Measurements from ENCODE around the gene POLR2A.

The POLR2A gene

DNA sequence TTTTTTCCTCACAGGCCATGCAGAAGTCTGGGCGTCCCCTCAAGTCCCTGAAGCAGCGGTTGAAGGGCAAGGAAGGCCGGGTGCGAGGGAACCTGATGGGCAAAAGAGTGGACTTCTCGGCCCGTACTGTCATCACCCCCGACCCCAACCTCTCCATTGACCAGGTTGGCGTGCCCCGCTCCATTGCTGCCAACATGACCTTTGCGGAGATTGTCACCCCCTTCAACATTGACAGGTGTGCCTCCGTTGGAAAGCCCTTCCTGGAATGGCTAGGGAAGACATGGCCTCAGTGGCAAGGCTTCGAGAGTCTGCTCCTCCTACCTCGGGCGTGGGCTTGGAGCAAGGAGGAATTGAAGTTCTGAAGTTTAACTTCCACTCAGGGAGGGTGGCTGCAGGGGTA lies 13.5 kb downstream of the POLR2A start:
- no peaks in the 10 kb centered on the region for H3K4me1 Mint-ChIP-seq
- no peak for DNase-seq
- peaks cover under 1% of the 10 kb centered on the region for H3K27me3 Mint-ChIP-seq (ENCODE audit: low read depth, poor library complexity)
- no peaks in the 10 kb centered on the region for H3K9me3 Mint-ChIP-seq
- H3K27ac Mint-ChIP-seq = no peak overlapping the region
- no peak overlapping the region for H3K4me3 Mint-ChIP-seq
- TF ChIP-seq CTCF (IDR thresholded peaks at IDR 0.05) = no peak
- H3K36me3 Mint-ChIP-seq (ENCODE audit: low read depth) = peaks cover 89% of the 10 kb centered on the region

DNA sequence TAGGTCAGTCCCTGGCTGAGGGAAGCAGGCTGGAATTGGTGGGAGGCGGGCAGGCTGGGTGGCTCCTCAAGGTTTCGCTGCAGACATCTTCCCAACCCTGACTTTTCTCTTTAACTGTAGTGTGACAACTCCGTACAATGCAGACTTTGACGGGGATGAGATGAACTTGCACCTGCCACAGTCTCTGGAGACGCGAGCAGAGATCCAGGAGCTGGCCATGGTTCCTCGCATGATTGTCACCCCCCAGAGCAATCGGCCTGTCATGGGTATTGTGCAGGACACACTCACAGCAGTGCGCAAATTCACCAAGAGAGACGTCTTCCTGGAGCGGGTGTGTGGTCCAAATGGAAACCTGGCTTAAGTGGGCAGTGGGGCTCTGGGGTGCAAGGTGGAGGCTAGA lies 15.0 kb downstream of the POLR2A start:
- H3K4me1 Mint-ChIP-seq = no peaks in the 10 kb centered on the region
- H3K4me3 Mint-ChIP-seq = no peak overlapping the region
- no peaks in the 10 kb centered on the region for H3K27me3 Mint-ChIP-seq (ENCODE audit: low read depth, poor library complexity)
- DNase-seq = no peak
- H3K27ac Mint-ChIP-seq = peak overlapping the region; percentile 73
- TF ChIP-seq CTCF (IDR thresholded peaks at IDR 0.05) = no peak
- peaks cover 89% of the 10 kb centered on the region for H3K36me3 Mint-ChIP-seq (ENCODE audit: low read depth)
- no peaks in the 10 kb centered on the region for H3K9me3 Mint-ChIP-seq

GRCh38 chr17:7501729-7502128 lies 17.6 kb downstream of the POLR2A start:
- no peak for TF ChIP-seq CTCF (IDR thresholded peaks at IDR 0.05)
- Mint-ChIP-seq H3K27ac (no peak overlapping the region), H3K4me1 (no peaks in the 10 kb centered on the region), H3K4me3 (no peak overlapping the region), H3K36me3 (ENCODE audit: low read depth) (peaks cover 85% of the 10 kb centered on the region), H3K27me3 (ENCODE audit: low read depth, poor library complexity) (no peaks in the 10 kb centered on the region), H3K9me3 (no peaks in the 10 kb centered on the region)
- no peak for DNase-seq

GRCh38 chr17:7502171-7502847 lies 18.1 kb downstream of the POLR2A start:
- Mint-ChIP-seq H3K36me3 (ENCODE audit: low read depth) (peaks cover 83% of the 10 kb centered on the region), H3K4me3 (no peak overlapping the region), H3K27me3 (ENCODE audit: low read depth, poor library complexity) (no peaks in the 10 kb centered on the region), H3K9me3 (no peaks in the 10 kb centered on the region), H3K4me1 (no peaks in the 10 kb centered on the region), H3K27ac (no peak overlapping the region)
- DNase-seq = no peak
- no peak for TF ChIP-seq CTCF (IDR thresholded peaks at IDR 0.05)

- TF ChIP-seq CTCF (IDR thresholded peaks at IDR 0.05) = no peak
- H3K4me1 Mint-ChIP-seq = no peaks in the 10 kb centered on the region
- no peak overlapping the region for H3K27ac Mint-ChIP-seq
- H3K4me3 Mint-ChIP-seq = no peak overlapping the region
- H3K27me3 Mint-ChIP-seq (ENCODE audit: low read depth, poor library complexity) = no peaks in the 10 kb centered on the region
- DNase-seq = no peak
- H3K36me3 Mint-ChIP-seq (ENCODE audit: low read depth) = peaks cover 83% of the 10 kb centered on the region
- no peaks in the 10 kb centered on the region for H3K9me3 Mint-ChIP-seq
These were observed 18.8 kb downstream of the POLR2A start for GRCh38 chr17:7502987-7503386.

DNA sequence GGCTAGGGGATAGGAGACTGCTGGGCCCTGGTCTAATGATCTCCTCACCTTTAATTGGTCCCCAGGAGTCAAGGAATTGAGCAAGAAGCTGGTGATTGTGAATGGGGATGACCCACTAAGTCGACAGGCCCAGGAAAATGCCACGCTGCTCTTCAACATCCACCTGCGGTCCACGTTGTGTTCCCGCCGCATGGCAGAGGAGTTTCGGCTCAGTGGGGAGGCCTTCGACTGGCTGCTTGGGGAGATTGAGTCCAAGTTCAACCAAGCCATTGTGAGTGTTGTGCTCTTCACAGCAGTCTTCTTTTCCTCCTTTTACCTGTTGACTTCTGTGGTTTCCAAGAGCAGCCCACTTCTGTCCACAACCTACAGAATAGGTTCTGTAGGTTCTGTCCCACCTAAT lies 19.4 kb downstream of the POLR2A start:
- H3K27me3 Mint-ChIP-seq (ENCODE audit: low read depth, poor library complexity) = no peaks in the 10 kb centered on the region
- DNase-seq = no peak
- no peak for TF ChIP-seq CTCF (IDR thresholded peaks at IDR 0.05)
- peaks cover 83% of the 10 kb centered on the region for H3K36me3 Mint-ChIP-seq (ENCODE audit: low read depth)
- H3K9me3 Mint-ChIP-seq = no peaks in the 10 kb centered on the region
- H3K4me3 Mint-ChIP-seq = no peak overlapping the region
- H3K4me1 Mint-ChIP-seq = no peaks in the 10 kb centered on the region
- peak overlapping the region; percentile 23 for H3K27ac Mint-ChIP-seq

All from nephron progenitor cell (in vitro differentiated cells).